ENCODE data around the gene KCTD7. TPM values are rescaled to one million over a fixed set of nuclear protein-coding genes. Genes with fewer than 3 reads are reported as not detected.
"Not testable (repeated sequence)": the region's sequence is repeated elsewhere in the genome, so short reads cannot be mapped to it uniquely, and the experiment has no call there.

Gene KCTD7
- total RNA-seq, 1 donor from 2014 or later, result 11.6 TPM

DNA sequence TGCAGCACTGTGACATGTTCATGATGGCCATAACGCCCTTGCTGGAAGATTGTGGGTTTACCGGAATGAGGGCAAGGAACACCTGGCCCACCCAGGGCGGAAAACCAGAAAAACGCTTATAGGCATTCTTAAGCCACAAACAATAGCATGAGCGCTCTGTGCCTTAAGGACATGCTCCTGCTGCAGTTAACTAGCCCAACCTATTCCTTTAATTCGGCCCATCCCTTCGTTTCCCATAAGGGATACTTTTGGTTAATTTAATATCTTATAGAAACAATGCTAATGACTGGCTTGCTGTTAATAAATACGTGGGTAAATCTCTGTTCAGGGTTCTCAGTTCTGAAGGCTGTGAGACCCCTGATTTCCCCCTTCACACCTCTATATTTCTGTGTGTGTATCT is 34.6 kb upstream of the KCTD7 start:
- not testable (repeated sequence) for H2AFZ ChIP-seq (ENCODE audit: low read depth, low read length); H3K9me3 ChIP-seq (ENCODE audit: insufficient read depth, low read depth, low read length); H3K27me3 ChIP-seq (ENCODE audit: insufficient read depth, low read length); DNase-seq (ENCODE audit: low read depth); FAIRE-seq; H3K36me3 Mint-ChIP-seq (ENCODE audit: low read depth, unreplicated experiment); H3K4me2 ChIP-seq (ENCODE audit: low read length); H3K4me3 Mint-ChIP-seq (ENCODE audit: unreplicated experiment); H3K4me3 ChIP-seq (ENCODE audit: insufficient read depth, low read depth, low read length); H3K36me3 ChIP-seq (ENCODE audit: insufficient read depth, low read length); H3K9ac ChIP-seq (ENCODE audit: low read length); H3K9me3 Mint-ChIP-seq (ENCODE audit: unreplicated experiment); H3K4me1 Mint-ChIP-seq (ENCODE audit: low read depth, unreplicated experiment); H3K27me3 Mint-ChIP-seq (ENCODE audit: low read depth, unreplicated experiment); H3K27ac Mint-ChIP-seq (ENCODE audit: unreplicated experiment); H3K4me1 ChIP-seq (ENCODE audit: insufficient read depth, low read length); H3K27ac ChIP-seq (ENCODE audit: low read depth, low read length)
- Histone ChIP-seq H4K20me1 (ENCODE audit: insufficient read depth, low read length) (peaks cover 26% of the 10 kb centered on the region), H3K79me2 (ENCODE audit: insufficient read depth, low read length) (peaks cover 36% of the 10 kb centered on the region)

DNA sequence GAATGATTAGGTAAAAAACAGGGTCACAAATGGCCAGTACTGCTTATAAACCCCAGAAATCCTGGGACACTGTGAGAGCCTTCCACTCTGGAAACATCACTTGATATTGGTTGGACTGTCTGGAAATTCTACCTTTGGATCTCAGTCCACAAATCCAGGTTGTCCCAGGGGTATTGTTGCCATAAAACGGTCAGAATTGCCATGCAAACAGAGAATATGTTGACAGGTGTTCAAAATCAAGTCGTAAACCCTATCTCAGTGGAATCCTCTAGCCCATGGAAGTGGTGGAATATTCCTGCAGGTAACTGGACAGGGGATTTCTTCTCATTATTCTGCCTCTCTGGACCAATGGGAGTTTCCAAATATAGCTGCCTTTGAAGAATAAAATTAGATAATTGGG is 31.2 kb upstream of the KCTD7 start:
- no peak overlapping the region for H3K4me2 ChIP-seq (ENCODE audit: low read length)
- no peak for DNase-seq (ENCODE audit: low read depth)
- no peak overlapping the region for H2AFZ ChIP-seq (ENCODE audit: low read depth, low read length)
- no peaks in the 10 kb centered on the region for H3K36me3 ChIP-seq (ENCODE audit: insufficient read depth, low read length)
- no peaks in the 10 kb centered on the region for H3K27me3 ChIP-seq (ENCODE audit: insufficient read depth, low read length)
- H3K9me3 ChIP-seq (ENCODE audit: insufficient read depth, low read depth, low read length), result no peaks in the 10 kb centered on the region
- H4K20me1 ChIP-seq (ENCODE audit: insufficient read depth, low read length), result no peaks in the 10 kb centered on the region
- peaks cover 3% of the 10 kb centered on the region for H3K4me1 Mint-ChIP-seq (ENCODE audit: low read depth, unreplicated experiment)
- H3K27ac Mint-ChIP-seq (ENCODE audit: unreplicated experiment), result no peak overlapping the region
- no peaks in the 10 kb centered on the region for H3K27me3 Mint-ChIP-seq (ENCODE audit: low read depth, unreplicated experiment)
- FAIRE-seq, result no peak
- H3K9me3 Mint-ChIP-seq (ENCODE audit: unreplicated experiment), result peaks cover 7% of the 10 kb centered on the region
- peaks cover 3% of the 10 kb centered on the region for H3K79me2 ChIP-seq (ENCODE audit: insufficient read depth, low read length)
- no peaks in the 10 kb centered on the region for H3K4me1 ChIP-seq (ENCODE audit: insufficient read depth, low read length)
- H3K4me3 Mint-ChIP-seq (ENCODE audit: unreplicated experiment), result no peak overlapping the region
- peaks cover 4% of the 10 kb centered on the region for H3K36me3 Mint-ChIP-seq (ENCODE audit: low read depth, unreplicated experiment)
- no peak overlapping the region for H3K9ac ChIP-seq (ENCODE audit: low read length)
- H3K27ac ChIP-seq (ENCODE audit: low read depth, low read length), result no peak overlapping the region
- TF ChIP-seq EZH2 (IDR thresholded peaks at IDR 0.05; ENCODE audit: insufficient read depth, low read length), result no peak
- TF ChIP-seq, protein P1, sequence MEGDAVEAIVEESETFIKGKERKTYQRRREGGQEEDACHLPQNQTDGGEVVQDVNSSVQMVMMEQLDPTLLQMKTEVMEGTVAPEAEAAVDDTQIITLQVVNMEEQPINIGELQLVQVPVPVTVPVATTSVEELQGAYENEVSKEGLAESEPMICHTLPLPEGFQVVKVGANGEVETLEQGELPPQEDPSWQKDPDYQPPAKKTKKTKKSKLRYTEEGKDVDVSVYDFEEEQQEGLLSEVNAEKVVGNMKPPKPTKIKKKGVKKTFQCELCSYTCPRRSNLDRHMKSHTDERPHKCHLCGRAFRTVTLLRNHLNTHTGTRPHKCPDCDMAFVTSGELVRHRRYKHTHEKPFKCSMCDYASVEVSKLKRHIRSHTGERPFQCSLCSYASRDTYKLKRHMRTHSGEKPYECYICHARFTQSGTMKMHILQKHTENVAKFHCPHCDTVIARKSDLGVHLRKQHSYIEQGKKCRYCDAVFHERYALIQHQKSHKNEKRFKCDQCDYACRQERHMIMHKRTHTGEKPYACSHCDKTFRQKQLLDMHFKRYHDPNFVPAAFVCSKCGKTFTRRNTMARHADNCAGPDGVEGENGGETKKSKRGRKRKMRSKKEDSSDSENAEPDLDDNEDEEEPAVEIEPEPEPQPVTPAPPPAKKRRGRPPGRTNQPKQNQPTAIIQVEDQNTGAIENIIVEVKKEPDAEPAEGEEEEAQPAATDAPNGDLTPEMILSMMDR (IDR thresholded peaks at IDR 0.05; ENCODE audit: insufficient read depth, low read depth, low read length), result no peak
- H3K4me3 ChIP-seq (ENCODE audit: insufficient read depth, low read depth, low read length), result no peak overlapping the region

DNA sequence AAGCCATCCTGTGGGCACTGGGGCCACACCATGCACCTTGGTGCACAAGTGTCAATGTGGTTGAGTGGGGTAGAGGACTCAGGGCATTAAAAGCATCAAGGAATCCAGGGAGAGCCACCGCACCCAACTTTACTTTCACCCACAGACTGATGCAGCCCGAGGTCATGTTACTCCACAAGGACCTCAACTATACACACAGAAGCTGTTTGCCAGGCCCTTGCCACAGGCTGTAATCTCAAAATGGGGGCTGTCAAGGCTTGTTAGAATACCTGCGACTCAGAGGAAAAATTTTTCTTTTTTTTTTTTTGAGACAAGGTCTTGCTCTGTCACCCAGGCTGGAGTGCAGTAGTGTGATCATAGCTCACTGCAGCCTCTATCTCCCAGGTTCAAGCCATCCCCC is 26.5 kb upstream of the KCTD7 start:
- Histone ChIP-seq H4K20me1 (ENCODE audit: insufficient read depth, low read length) (no peaks in the 10 kb centered on the region), H3K27ac (ENCODE audit: low read depth, low read length) (no peak overlapping the region), H3K4me3 (ENCODE audit: insufficient read depth, low read depth, low read length) (no peak overlapping the region), H2AFZ (ENCODE audit: low read depth, low read length) (no peak overlapping the region), H3K4me2 (ENCODE audit: low read length) (no peak overlapping the region), H3K36me3 (ENCODE audit: insufficient read depth, low read length) (no peaks in the 10 kb centered on the region), H3K9ac (ENCODE audit: low read length) (no peak overlapping the region), H3K4me1 (ENCODE audit: insufficient read depth, low read length) (no peaks in the 10 kb centered on the region), H3K9me3 (ENCODE audit: insufficient read depth, low read depth, low read length) (no peaks in the 10 kb centered on the region), H3K79me2 (ENCODE audit: insufficient read depth, low read length) (no peaks in the 10 kb centered on the region), H3K27me3 (ENCODE audit: insufficient read depth, low read length) (no peaks in the 10 kb centered on the region)
- H3K36me3 Mint-ChIP-seq (ENCODE audit: low read depth, unreplicated experiment), result no peaks in the 10 kb centered on the region
- H3K9me3 Mint-ChIP-seq (ENCODE audit: unreplicated experiment), result no peaks in the 10 kb centered on the region
- TF ChIP-seq, protein P1 (IDR thresholded peaks at IDR 0.05; ENCODE audit: insufficient read depth, low read depth, low read length), result no peak
- no peak for TF ChIP-seq EZH2 (IDR thresholded peaks at IDR 0.05; ENCODE audit: insufficient read depth, low read length)
- no peak for DNase-seq (ENCODE audit: low read depth)
- no peaks in the 10 kb centered on the region for H3K4me1 Mint-ChIP-seq (ENCODE audit: low read depth, unreplicated experiment)
- no peaks in the 10 kb centered on the region for H3K27me3 Mint-ChIP-seq (ENCODE audit: low read depth, unreplicated experiment)
- H3K27ac Mint-ChIP-seq (ENCODE audit: unreplicated experiment), result no peak overlapping the region
- no peak overlapping the region for H3K4me3 Mint-ChIP-seq (ENCODE audit: unreplicated experiment)
- no peak for FAIRE-seq
